ENCODE measurements around the gene STK16. TPM values are rescaled to one million over a fixed set of nuclear protein-coding genes. Genes with fewer than 3 reads are reported as not detected.

STK16 gene
- total RNA-seq, 4 donors from 2014 or later, result 4.4 to 19.3 (median 14.2) TPM

DNA sequence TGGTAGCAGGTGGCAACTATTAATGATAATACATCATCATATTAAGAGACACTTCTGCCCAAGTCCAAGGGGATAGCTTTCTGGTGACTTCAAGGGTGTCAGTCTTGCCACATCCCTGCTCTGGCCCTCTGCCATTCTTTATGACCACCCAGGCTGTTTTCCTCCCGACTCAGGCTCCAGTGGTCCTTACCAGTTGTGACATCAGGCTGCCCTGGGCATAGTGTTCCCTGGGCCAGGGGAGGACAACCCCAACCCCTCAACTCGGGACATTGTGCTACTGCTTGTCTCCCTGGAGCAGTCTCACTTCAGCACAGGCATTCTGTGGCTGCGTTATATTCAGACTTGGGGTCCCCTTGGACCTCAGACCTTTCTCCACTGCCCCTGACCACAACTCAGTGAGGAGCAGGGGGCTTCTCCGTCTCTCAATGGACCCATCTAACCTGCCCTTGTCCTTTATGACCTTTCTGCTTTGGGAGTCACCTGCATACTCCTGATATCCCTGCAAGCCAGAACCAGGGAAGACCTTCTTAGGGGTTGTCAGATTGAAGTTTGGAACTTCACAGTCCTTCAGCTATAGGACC lies 46.7 kb downstream of the STK16 start:
- TF ChIP-seq, protein P1, sequence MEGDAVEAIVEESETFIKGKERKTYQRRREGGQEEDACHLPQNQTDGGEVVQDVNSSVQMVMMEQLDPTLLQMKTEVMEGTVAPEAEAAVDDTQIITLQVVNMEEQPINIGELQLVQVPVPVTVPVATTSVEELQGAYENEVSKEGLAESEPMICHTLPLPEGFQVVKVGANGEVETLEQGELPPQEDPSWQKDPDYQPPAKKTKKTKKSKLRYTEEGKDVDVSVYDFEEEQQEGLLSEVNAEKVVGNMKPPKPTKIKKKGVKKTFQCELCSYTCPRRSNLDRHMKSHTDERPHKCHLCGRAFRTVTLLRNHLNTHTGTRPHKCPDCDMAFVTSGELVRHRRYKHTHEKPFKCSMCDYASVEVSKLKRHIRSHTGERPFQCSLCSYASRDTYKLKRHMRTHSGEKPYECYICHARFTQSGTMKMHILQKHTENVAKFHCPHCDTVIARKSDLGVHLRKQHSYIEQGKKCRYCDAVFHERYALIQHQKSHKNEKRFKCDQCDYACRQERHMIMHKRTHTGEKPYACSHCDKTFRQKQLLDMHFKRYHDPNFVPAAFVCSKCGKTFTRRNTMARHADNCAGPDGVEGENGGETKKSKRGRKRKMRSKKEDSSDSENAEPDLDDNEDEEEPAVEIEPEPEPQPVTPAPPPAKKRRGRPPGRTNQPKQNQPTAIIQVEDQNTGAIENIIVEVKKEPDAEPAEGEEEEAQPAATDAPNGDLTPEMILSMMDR (IDR thresholded peaks at IDR 0.05 in 4 of 5, conservative IDR thresholded peaks at IDR 0.05 in 1 of 5), result no peak
- no peak for TF ChIP-seq POLR2A (IDR thresholded peaks at IDR 0.05)
- ATAC-seq, result no peak
- intact Hi-C loops (cut with DNase I; ENCODE audit: low total_unique reads) (loop anchor here (10.0 kb wide), 2 partner anchors 243 to 297 kb away; partner anchors contain the start of gene CRYBA2), in situ Hi-C loops (cut with MboI; ENCODE audit: low sequenced_read_pairs in 4 of 4) (loop anchor here in 2 of 4 donors (10.0 to 25.0 kb wide), 3 partner anchors 127 to 245 kb away; partner anchors contain the start of genes NHEJ1 (in 2 of the 2), CHPF (in 1 of the 2), SLC23A3 (in 1 of the 2) and TMEM198 (in 1 of the 2))
- Histone ChIP-seq H3K27ac (no peak overlapping the region), H3K27me3 (no peaks in the 10 kb centered on the region), H3K4me3 (no peak overlapping the region), H3K4me1 (peaks cover 8 to 10% of the 10 kb centered on the region in 2 donors), H3K9me3 (no peaks in the 10 kb centered on the region), H3K36me3 (no peaks in the 10 kb centered on the region)
- peak in 1 of 2 donors; percentile 4 for DNase-seq

DNA sequence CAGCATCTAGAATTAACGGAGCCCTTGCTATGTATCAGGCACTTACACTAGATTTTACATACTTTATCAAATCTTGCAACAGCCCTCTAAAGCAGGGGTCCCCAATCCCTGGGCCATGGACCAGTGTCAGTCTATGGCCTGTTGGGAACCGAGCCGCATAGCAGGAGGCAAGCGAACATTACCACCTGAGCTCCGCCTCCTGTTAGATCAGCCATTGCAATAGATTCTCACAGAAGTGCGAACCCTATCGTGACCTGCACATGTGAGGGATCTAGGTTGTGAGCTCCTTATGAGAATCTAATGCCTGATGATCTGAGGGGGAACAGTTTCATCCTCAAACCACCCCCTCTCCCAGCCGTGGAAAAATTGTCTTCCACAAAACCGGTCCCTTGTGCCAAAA lies 47.3 kb downstream of the STK16 start:
- DNase-seq (peak in 1 of 2 donors; percentile 7), ATAC-seq (no peak)
- H3K4me1 ChIP-seq, result peaks cover 8 to 10% of the 10 kb centered on the region in 2 donors
- no peaks in the 10 kb centered on the region for H3K27me3 ChIP-seq
- TF ChIP-seq POLR2A (IDR thresholded peaks at IDR 0.05), result no peak
- TF ChIP-seq, protein P1 (IDR thresholded peaks at IDR 0.05 in 4 of 5, conservative IDR thresholded peaks at IDR 0.05 in 1 of 5), result no peak
- in situ Hi-C loops (cut with MboI; ENCODE audit: low sequenced_read_pairs in 4 of 4) (loop anchor here in 2 of 4 donors (10.0 to 25.0 kb wide), 3 partner anchors 128 to 245 kb away; partner anchors contain the start of genes NHEJ1 (in 2 of the 2), CHPF (in 1 of the 2), SLC23A3 (in 1 of the 2) and TMEM198 (in 1 of the 2)), intact Hi-C loops (cut with DNase I; ENCODE audit: low total_unique reads) (loop anchor here (10.0 kb wide), 2 partner anchors 242 to 298 kb away; partner anchors contain the start of gene CRYBA2)
- H3K36me3 ChIP-seq, result no peaks in the 10 kb centered on the region
- no peak overlapping the region for H3K4me3 ChIP-seq
- H3K9me3 ChIP-seq, result no peaks in the 10 kb centered on the region
- no peak overlapping the region for H3K27ac ChIP-seq

DNA sequence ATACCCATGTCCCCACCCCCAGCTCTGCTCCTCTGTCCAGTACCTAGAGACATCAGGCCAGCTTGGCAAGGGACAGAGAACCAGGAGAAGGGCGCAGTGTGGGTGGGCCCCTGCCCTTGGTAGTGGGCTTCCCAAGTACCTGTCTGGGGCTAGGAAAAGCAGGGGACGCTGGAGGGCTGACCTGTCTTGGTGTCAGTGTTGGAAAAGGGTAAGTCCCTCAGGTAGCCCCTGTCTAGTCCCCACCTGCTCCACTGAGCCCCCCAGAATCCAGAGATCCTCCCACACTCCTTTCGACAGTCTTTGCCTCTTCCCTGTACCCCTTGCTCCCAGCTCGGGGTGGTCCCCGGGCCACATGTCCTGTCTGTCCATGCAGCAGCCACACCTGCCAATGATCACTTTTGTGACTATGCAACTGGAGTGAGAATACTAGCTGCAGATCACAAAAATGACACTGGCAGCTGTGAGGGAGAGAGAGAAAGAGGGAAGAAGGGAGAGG lies 48.5 kb downstream of the STK16 start:
- Histone ChIP-seq H3K4me1 (peaks cover 8 to 10% of the 10 kb centered on the region in 2 donors), H3K9me3 (no peaks in the 10 kb centered on the region), H3K4me3 (no peak overlapping the region), H3K36me3 (no peaks in the 10 kb centered on the region), H3K27me3 (no peaks in the 10 kb centered on the region), H3K27ac (peak overlapping the region in 3 of 4 donors; percentile 68 to 82 (median 80))
- intact Hi-C loops (cut with DNase I; ENCODE audit: low total_unique reads), result loop anchor here (1.0 to 10.0 kb wide), 4 partner anchors 16 to 299 kb away; partner anchors contain the start of gene CRYBA2
- no peak for ATAC-seq
- TF ChIP-seq, protein P1 (IDR thresholded peaks at IDR 0.05 in 4 of 5, conservative IDR thresholded peaks at IDR 0.05 in 1 of 5), result no peak
- TF ChIP-seq POLR2A (IDR thresholded peaks at IDR 0.05), result no peak
- in situ Hi-C loops (cut with MboI; ENCODE audit: low sequenced_read_pairs in 4 of 4), result loop anchor here in 2 of 4 donors (10.0 to 25.0 kb wide), 3 partner anchors 129 to 244 kb away; partner anchors contain the start of genes NHEJ1 (in 2 of the 2), CHPF (in 1 of the 2), SLC23A3 (in 1 of the 2) and TMEM198 (in 1 of the 2)
- DNase-seq, result peak in 1 of 2 donors; percentile 6

DNA sequence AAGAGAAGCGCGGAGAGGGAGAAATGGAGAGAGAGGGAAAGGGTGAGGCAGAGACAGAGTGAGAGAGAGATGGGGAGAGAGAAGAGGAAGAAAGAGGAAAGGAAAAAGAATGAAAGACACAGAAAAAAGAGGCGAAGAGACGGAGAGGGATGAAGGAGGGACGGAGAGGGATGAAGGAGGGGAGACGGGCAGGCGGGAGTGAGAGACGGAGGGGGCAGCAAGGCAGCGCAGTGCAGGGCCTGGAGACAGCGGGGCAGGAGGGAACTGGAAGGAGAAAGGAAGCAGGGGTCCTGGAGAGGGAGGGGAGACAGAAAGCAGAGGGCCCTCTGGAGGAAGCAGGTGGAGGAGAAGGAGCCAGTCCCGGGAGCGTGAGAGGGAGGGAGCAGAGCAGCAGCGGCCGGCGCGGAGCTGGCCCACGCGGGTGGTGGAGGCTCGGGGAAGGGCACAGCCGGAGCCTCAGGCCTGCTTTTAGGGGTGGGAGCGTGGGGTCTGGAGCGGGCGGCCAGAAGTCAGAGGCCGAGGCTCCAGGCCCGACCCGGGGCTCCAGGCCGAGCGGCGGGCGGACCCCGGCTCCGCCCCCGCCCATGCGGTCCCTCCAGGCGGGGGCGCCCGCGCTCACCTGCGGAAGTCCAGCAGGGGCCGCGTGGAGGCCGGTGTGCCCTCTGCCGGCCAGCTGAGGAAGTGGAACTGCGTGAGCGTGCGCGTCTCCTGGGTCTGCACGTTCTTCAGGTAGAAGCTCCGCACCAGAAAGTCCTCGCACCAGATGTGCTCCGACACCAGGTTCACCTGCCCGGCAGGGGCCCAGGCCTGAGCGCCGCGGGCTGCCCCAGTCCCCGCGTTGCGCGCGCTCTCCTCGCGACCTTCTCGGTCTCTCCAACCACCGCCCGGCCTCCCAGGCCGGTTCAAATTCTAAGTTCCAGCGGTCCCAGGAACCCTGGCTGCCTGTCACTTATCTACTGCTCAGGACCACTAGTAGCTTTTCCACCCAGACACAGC lies 49.4 kb downstream of the STK16 start:
- TF ChIP-seq, protein P1 (IDR thresholded peaks at IDR 0.05 in 4 of 5, conservative IDR thresholded peaks at IDR 0.05 in 1 of 5), result peak; percentile 95 to 99 (median 98)
- peak in 1 of 2 donors; percentile 30 for TF ChIP-seq POLR2A (IDR thresholded peaks at IDR 0.05)
- intact Hi-C loops (cut with DNase I; ENCODE audit: low total_unique reads), result loop anchor here (1.0 to 10.0 kb wide), 5 partner anchors 17 to 300 kb away; partner anchors contain the start of genes CRYBA2 and DNPEP
- H3K4me3 ChIP-seq, result peak overlapping the region; percentile 57 to 63 (median 58)
- in situ Hi-C loops (cut with MboI; ENCODE audit: low sequenced_read_pairs in 4 of 4), result loop anchor here (5.0 to 25.0 kb wide), 4 partner anchors 130 to 243 kb away; partner anchors contain the start of genes NHEJ1 (in 2 of the 4), CHPF (in 1 of the 4), SLC23A3 (in 1 of the 4) and TMEM198 (in 1 of the 4)
- peak; percentile 64 to 80 for DNase-seq
- no peaks in the 10 kb centered on the region for H3K9me3 ChIP-seq
- H3K27me3 ChIP-seq, result no peaks in the 10 kb centered on the region
- H3K27ac ChIP-seq, result peak overlapping the region; percentile 68 to 82 (median 77)
- ATAC-seq, result peak; percentile 85 to 86
- peaks cover 8 to 10% of the 10 kb centered on the region in 2 donors for H3K4me1 ChIP-seq
- H3K36me3 ChIP-seq, result no peaks in the 10 kb centered on the region
